ENCODE data around the gene ST6GALNAC2. TPM values are rescaled to one million over a fixed set of nuclear protein-coding genes. Genes with fewer than 3 reads are reported as not detected.

ST6GALNAC2 gene
- total and polyA plus RNA-seq, 10 of the 15 experiments (the other 5 are each of a cell fraction or from before 2014, with no cell fraction given) = 0.08 to 0.41 (median 0.23) TPM; not detected in 6

DNA sequence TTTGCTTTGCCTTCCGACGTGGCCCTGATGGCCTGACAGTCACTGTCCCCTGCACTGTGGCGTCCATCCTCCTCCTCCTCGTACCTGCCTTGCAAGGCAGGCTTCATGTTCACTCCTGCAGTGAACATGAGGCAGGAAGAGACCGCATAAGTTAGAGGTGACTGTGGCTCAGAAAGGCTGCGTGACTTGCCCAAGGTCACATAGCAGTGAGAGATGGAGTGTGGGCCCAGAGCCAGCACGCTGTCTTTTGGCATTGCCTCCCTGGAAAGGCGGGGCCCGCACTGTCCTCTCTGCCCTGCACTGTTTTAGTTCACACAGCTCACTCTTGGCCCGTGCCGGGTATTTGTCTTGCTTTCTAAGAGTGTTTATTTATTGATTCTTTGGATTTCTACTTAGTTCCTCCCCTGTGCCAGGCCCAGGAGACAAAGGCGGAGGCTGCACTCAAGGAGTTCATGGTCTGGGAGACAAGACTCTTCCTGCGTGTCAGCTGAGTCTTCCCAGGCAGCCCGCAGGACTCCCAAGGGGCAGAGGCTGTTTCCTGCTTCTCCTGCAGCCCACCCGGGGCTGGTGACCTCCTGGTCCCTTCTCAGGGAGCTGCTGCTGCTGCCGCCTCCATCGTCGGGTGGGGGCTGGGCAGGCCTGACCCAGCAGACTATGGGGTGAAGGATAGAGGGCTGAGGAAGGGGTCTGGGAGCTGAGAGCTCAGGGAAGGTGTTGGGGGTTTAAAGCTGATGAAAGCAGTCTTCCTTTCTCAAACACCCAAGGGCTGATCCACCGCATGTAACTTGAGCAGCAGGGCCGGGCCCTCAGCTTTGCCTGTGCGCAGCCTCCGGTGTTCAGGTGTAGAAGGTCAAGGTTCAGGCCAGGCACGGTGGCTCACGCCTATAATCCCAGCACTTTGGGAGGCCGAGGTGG, 60.8 kb downstream of the ST6GALNAC2 start (continued):
- TF ChIP-seq, protein P1, sequence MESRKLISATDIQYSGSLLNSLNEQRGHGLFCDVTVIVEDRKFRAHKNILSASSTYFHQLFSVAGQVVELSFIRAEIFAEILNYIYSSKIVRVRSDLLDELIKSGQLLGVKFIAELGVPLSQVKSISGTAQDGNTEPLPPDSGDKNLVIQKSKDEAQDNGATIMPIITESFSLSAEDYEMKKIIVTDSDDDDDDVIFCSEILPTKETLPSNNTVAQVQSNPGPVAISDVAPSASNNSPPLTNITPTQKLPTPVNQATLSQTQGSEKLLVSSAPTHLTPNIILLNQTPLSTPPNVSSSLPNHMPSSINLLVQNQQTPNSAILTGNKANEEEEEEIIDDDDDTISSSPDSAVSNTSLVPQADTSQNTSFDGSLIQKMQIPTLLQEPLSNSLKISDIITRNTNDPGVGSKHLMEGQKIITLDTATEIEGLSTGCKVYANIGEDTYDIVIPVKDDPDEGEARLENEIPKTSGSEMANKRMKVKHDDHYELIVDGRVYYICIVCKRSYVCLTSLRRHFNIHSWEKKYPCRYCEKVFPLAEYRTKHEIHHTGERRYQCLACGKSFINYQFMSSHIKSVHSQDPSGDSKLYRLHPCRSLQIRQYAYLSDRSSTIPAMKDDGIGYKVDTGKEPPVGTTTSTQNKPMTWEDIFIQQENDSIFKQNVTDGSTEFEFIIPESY (IDR thresholded peaks at IDR 0.05) = no peak
- no peak for TF ChIP-seq POLR2A (IDR thresholded peaks at IDR 0.05; ENCODE audit: low read depth, low read length)
- TF ChIP-seq, protein P2, sequence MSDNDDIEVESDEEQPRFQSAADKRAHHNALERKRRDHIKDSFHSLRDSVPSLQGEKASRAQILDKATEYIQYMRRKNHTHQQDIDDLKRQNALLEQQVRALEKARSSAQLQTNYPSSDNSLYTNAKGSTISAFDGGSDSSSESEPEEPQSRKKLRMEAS (IDR thresholded peaks at IDR 0.05; ENCODE audit: low read depth, low read length) = no peak

DNA sequence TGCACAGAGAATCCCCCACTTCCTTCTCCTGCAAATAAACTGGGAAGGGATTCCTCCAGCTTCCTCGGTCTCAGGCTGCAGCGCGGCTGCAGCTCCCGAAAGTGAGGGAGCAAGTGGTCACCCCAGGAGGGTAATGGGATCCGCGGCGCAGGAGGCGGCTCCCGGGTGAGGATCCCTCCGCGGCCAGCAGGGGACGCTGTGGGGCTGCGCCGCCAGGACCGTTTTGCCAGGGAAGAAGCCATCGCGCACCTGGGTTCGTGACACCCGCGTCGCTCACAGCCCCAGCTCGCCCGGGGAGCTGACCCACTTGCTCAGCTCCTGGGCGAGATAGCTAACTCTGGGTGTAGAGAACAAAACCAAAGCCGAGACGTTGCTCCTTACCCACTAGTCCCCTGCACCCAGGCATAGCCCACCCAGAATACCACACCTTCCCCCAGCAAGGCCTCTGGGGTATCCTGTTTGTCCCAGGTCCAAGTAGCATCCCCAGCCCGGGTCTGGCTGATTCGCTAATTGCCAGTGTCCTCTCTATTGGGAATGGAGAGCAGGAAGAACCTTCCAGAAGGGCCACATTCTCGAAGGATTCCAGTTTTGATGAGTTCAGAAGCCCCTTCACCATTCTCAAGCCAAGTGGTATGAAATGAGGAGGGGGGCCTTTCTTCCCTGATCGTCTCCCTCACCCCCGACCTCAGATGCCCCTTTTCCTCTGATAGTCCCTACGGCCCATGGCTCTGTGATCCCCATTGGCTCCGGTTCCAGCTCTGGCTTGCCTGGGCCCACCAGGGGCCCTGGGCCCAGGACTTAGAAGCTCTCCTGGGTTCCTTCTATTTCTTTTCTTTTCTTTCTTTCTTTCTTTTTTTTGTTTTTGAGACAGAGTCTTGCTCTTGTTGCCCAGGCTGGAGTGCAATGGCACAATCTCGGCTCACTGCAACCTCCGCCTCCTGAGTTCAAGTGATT, 62.3 kb downstream of the ST6GALNAC2 start:
- no peak overlapping the region for H3K9ac ChIP-seq (ENCODE audit: control insufficient read depth, insufficient read depth, low read length)
- CTCF ChIA-PET = interaction anchor here (0.5 to 5.9 kb wide), 26 partner anchors 9 to 202 kb away, joined by 3 to 81 read pairs (median 4); partner anchors contain the start of gene ST6GALNAC2
- TF ChIP-seq KLF5 (IDR thresholded peaks at IDR 0.05; ENCODE audit: partially characterized antibody) (no peak), YY1 (IDR thresholded peaks at IDR 0.05; ENCODE audit: low read depth, low read length) (peak; percentile 83), CREM (IDR thresholded peaks at IDR 0.05; ENCODE audit: low read depth) (no peak), FOXK2 (IDR thresholded peaks at IDR 0.05) (no peak), PAX8 (IDR thresholded peaks at IDR 0.05) (no peak), SMAD1 (IDR thresholded peaks at IDR 0.05; ENCODE audit: low read depth, partially characterized antibody) (no peak)
- TF ChIP-seq, protein P3, sequence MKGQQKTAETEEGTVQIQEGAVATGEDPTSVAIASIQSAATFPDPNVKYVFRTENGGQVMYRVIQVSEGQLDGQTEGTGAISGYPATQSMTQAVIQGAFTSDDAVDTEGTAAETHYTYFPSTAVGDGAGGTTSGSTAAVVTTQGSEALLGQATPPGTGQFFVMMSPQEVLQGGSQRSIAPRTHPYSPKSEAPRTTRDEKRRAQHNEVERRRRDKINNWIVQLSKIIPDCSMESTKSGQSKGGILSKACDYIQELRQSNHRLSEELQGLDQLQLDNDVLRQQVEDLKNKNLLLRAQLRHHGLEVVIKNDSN (IDR thresholded peaks at IDR 0.05; ENCODE audit: borderline replicate concordance, extremely low read length, insufficient read depth, low read depth, low read length) = no peak
- TF ChIP-seq, protein P4, sequence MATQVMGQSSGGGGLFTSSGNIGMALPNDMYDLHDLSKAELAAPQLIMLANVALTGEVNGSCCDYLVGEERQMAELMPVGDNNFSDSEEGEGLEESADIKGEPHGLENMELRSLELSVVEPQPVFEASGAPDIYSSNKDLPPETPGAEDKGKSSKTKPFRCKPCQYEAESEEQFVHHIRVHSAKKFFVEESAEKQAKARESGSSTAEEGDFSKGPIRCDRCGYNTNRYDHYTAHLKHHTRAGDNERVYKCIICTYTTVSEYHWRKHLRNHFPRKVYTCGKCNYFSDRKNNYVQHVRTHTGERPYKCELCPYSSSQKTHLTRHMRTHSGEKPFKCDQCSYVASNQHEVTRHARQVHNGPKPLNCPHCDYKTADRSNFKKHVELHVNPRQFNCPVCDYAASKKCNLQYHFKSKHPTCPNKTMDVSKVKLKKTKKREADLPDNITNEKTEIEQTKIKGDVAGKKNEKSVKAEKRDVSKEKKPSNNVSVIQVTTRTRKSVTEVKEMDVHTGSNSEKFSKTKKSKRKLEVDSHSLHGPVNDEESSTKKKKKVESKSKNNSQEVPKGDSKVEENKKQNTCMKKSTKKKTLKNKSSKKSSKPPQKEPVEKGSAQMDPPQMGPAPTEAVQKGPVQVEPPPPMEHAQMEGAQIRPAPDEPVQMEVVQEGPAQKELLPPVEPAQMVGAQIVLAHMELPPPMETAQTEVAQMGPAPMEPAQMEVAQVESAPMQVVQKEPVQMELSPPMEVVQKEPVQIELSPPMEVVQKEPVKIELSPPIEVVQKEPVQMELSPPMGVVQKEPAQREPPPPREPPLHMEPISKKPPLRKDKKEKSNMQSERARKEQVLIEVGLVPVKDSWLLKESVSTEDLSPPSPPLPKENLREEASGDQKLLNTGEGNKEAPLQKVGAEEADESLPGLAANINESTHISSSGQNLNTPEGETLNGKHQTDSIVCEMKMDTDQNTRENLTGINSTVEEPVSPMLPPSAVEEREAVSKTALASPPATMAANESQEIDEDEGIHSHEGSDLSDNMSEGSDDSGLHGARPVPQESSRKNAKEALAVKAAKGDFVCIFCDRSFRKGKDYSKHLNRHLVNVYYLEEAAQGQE (IDR thresholded peaks at IDR 0.05; ENCODE audit: low read depth, low read length) = no peak

More for the DNA sequence above, 62.3 kb downstream of the ST6GALNAC2 start:
- SMC1A ChIA-PET (ENCODE audit: uncharacterized antibody, unreplicated experiment) = interaction anchor here (0.7 to 4.3 kb wide), 11 partner anchors 9 to 158 kb away, joined by 3 to 18 read pairs (median 4); no protein-coding TSS in a partner anchor
- H3K79me2 ChIP-seq (ENCODE audit: control insufficient read depth, insufficient read depth, low read length) = no peaks in the 10 kb centered on the region
- POLR2A ChIA-PET = interaction anchor here (0.6 kb wide), 1 partner anchor 58 kb away, joined by 6 read pairs; no protein-coding TSS in a partner anchor
- no peaks in the 10 kb centered on the region for H3K9me3 ChIP-seq (replicated peaks; ENCODE audit: control insufficient read depth, insufficient read depth, low read length)
- H3K36me3 ChIP-seq (ENCODE audit: control insufficient read depth in 2 of 2, insufficient read depth in 2 of 2, low read length in 1 of 2) = no peaks in the 10 kb centered on the region
- intact Hi-C loops (cut with micrococcal nuclease; ENCODE audit: unreplicated experiment) = loop anchor here (1.0 to 2.0 kb wide), 3 partner anchors 24 to 157 kb away; no protein-coding TSS in a partner anchor
- H3K27me3 ChIP-seq (replicated peaks in 1 of 2; ENCODE audit: control insufficient read depth in 2 of 2, insufficient read depth in 2 of 2, low read length in 1 of 2) = no peaks in the 10 kb centered on the region
- in situ Hi-C loops (cut with MboI) = loop anchor here (5.0 kb wide), 2 partner anchors 99 to 159 kb away; no protein-coding TSS in a partner anchor
- no peak overlapping the region for H3K4me3 ChIP-seq
- peaks cover 10% of the 10 kb centered on the region for H3K4me1 ChIP-seq (ENCODE audit: control insufficient read depth, insufficient read depth, low read length)
- no peak for DNase-seq (ENCODE audit: low read depth, low spot score)
- 11% methylated on average over 28 of the region's 35 CpGs for WGBS (ENCODE audit: insufficient coverage, insufficient replicate concordance, low lambda C conversion rate, missing lambda C conversion rate)
- no TSS peak for BruUV-seq (replicated peaks)
- ATAC-seq = peak; percentile 75
- peak overlapping the region; percentile 62; the same call in 1 of the 2 replicates for H3K4me2 ChIP-seq (ENCODE audit: control insufficient read depth, insufficient read depth)
- RAD21 ChIA-PET (ENCODE audit: unreplicated experiment) = interaction anchor here (1.0 to 2.5 kb wide), 5 partner anchors 23 to 158 kb away, joined by 5 to 23 read pairs (median 13); no protein-coding TSS in a partner anchor
- no peak overlapping the region for H3K27ac ChIP-seq (ENCODE audit: control insufficient read depth, insufficient read depth)
- no peaks in the 10 kb centered on the region for H4K20me1 ChIP-seq (ENCODE audit: control insufficient read depth, insufficient read depth)
- H2AFZ ChIP-seq (ENCODE audit: control insufficient read depth, low read depth, low read length) = peak overlapping the region; percentile 48; the same call in 1 of the 2 replicates
- FAIRE-seq = peak; percentile 87

Measured in GM12878 (cell line).